ENCODE measurements around the gene CCDC102A. TPM values are rescaled to one million over a fixed set of nuclear protein-coding genes. Genes with fewer than 3 reads are reported as not detected.

Gene CCDC102A
- total and polyA plus RNA-seq, 10 of the 15 experiments (the other 5 are each of a cell fraction or from before 2014, with no cell fraction given) = 0.03 to 5.9 (median 2.4) TPM

GRCh38 chr16:57539072-57539796, 2.9 kb upstream of the CCDC102A start (continued):
- TF ChIP-seq ZBTB40 (IDR thresholded peaks at IDR 0.05; ENCODE audit: borderline replicate concordance) = peak; percentile 24; the same call in 1 of the 2 replicates
- TF ChIP-seq ZBTB33 (IDR thresholded peaks at IDR 0.05) = no peak
- no peak for TF ChIP-seq ZNF274 (IDR thresholded peaks at IDR 0.05; ENCODE audit: insufficient read depth, insufficient read length)
- no peak for TF ChIP-seq FOXK2 (IDR thresholded peaks at IDR 0.05)
- no peak for TF ChIP-seq BRCA1 (IDR thresholded peaks at IDR 0.05; ENCODE audit: low read depth, low read length)
- peak; percentile 98 for TF ChIP-seq MEF2A (IDR thresholded peaks at IDR 0.05; ENCODE audit: insufficient read depth, low read depth, low read length)
- TF ChIP-seq SIX5 (IDR thresholded peaks at IDR 0.05; ENCODE audit: low read depth, low read length, severe bottlenecking) = peak; percentile 2
- TF ChIP-seq CBX5 (IDR thresholded peaks at IDR 0.05; ENCODE audit: low read depth) = no peak
- TF ChIP-seq EZH2 (IDR thresholded peaks at IDR 0.05; ENCODE audit: borderline replicate concordance, control insufficient read depth, low read depth, low read length) = no peak
- TF ChIP-seq, protein P1, sequence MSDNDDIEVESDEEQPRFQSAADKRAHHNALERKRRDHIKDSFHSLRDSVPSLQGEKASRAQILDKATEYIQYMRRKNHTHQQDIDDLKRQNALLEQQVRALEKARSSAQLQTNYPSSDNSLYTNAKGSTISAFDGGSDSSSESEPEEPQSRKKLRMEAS (IDR thresholded peaks at IDR 0.05; ENCODE audit: low read depth, low read length) = no peak
- TF ChIP-seq MXI1 (IDR thresholded peaks at IDR 0.05; ENCODE audit: low read depth, low read length) = no peak
- no peak for TF ChIP-seq SUPT20H (IDR thresholded peaks at IDR 0.05; ENCODE audit: borderline replicate concordance, control insufficient read depth, low read depth, low read length)
- no peak for TF ChIP-seq KLF5 (IDR thresholded peaks at IDR 0.05; ENCODE audit: partially characterized antibody)
- TF ChIP-seq BCLAF1 (IDR thresholded peaks at IDR 0.05) = no peak
- TF ChIP-seq IKZF2 (IDR thresholded peaks at IDR 0.05) = peak; percentile 86 to 90
- TF ChIP-seq ETV6 (conservative IDR thresholded peaks at IDR 0.05 in 1 of 2, IDR thresholded peaks at IDR 0.05 in 1 of 2; ENCODE audit: borderline replicate concordance in 1 of 2, low read depth in 1 of 2) = peak in 1 of 2 experiments; percentile 82; a peak in 2 of 4 replicates
- no peak for TF ChIP-seq MYC (IDR thresholded peaks at IDR 0.05; ENCODE audit: insufficient read depth, insufficient read length, insufficient replicate concordance, low read length, severe bottlenecking)

All from GM12878 (cell line).